ENCODE measurements around the gene LRRC45. TPM values are rescaled to one million over a fixed set of nuclear protein-coding genes. Genes with fewer than 3 reads are reported as not detected.

Gene LRRC45
- total RNA-seq, 1 donor from 2014 or later, result 8.2 TPM

DNA sequence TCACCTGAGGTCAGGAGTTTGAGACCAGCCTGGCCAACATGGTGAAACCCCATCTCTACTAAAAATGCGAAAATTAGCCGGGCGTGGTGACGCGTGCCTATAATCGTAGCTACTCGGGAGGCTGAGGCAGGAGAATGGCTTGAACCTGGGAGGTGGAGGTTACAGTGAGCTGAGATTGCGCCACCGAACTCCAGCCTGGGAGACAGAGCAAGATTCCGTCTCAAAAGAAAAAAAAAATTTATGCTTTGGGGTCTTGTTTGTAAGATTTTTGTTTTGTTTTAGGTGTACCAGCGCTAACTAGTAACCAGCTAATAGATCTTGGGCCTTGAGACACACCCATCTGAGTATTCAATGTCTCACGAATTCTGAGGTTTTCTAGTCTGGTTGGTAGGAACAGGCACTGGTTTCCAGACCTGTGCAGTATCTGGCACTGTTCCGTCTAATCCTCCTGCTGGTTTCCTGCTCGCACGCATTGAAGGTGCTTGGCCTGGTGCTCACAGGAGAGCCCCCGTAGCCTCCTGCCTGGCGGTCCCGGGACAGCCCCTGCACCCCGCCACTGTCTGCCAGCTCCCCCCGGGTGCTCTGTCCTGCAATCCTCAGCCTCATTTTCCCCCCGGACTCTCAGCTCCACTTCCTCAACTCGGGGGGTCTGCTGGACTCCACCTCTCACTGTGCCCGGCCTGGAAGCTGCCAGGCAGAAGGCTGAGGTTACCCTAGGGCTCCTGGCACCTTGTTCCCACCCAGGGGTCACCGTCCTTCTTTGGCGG is 53.1 kb downstream of the LRRC45 start:
- Mint-ChIP-seq H3K27ac (ENCODE audit: unreplicated experiment) (no peak overlapping the region), H3K27me3 (ENCODE audit: low read depth) (no peaks in the 10 kb centered on the region), H3K36me3 (ENCODE audit: low read depth) (peaks cover 11% of the 10 kb centered on the region), H3K4me3 (ENCODE audit: unreplicated experiment) (no peak overlapping the region), H3K9me3 (ENCODE audit: low read depth) (no peaks in the 10 kb centered on the region), H3K4me1 (ENCODE audit: low read depth) (no peaks in the 10 kb centered on the region)
- no peak for DNase-seq (ENCODE audit: low spot score)
- no peak for TF ChIP-seq CTCF (IDR thresholded peaks at IDR 0.05)

GRCh38 chr17:82076785-82077591 is 53.9 kb downstream of the LRRC45 start:
- Mint-ChIP-seq H3K27me3 (ENCODE audit: low read depth) (no peaks in the 10 kb centered on the region), H3K36me3 (ENCODE audit: low read depth) (peaks cover 11% of the 10 kb centered on the region), H3K4me3 (ENCODE audit: unreplicated experiment) (no peak overlapping the region), H3K27ac (ENCODE audit: unreplicated experiment) (no peak overlapping the region), H3K4me1 (ENCODE audit: low read depth) (no peaks in the 10 kb centered on the region), H3K9me3 (ENCODE audit: low read depth) (no peaks in the 10 kb centered on the region)
- no peak for DNase-seq (ENCODE audit: low spot score)
- TF ChIP-seq CTCF (IDR thresholded peaks at IDR 0.05), result no peak

DNA sequence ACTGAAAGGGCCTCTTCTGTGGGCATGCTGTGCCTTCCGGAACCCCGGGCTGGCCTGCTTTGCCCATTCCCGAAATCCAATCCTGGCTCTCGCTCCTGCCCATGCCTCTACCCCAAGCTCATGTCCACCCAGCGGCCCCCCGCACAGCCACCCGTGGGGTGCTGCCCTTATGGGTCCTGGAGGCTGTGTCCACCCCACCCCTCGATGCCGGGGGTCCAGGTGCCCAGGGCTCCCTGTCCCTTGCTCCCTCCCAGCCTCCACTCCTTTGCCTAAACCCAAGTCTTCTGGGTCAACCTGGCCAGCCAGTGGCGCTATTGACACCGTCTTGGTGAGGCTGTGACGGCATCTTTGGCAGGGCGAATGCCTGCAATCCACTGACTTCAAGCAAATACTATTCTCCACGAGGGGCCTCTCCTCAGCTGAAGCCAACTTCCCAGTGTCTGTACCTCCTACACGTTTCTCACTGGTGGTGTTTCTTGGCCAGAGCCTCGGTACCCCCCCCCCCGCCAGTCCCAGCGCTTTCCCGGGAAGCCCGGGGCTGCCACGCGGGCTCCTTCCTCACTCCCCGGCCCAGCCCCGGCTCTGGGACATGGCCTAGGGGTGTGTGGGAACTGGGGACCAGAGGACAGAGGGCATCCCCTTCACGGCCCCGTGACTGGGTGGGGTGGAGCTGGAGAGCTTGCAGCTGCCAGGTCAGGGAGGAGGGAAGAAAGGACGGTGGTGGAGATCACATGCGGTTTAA is 54.7 kb downstream of the LRRC45 start:
- H3K9me3 Mint-ChIP-seq (ENCODE audit: low read depth), result no peaks in the 10 kb centered on the region
- no peak for TF ChIP-seq CTCF (IDR thresholded peaks at IDR 0.05)
- no peaks in the 10 kb centered on the region for H3K4me1 Mint-ChIP-seq (ENCODE audit: low read depth)
- H3K4me3 Mint-ChIP-seq (ENCODE audit: unreplicated experiment), result no peak overlapping the region
- peaks cover 11% of the 10 kb centered on the region for H3K36me3 Mint-ChIP-seq (ENCODE audit: low read depth)
- H3K27ac Mint-ChIP-seq (ENCODE audit: unreplicated experiment), result peak overlapping the region; percentile 57
- DNase-seq (ENCODE audit: low spot score), result no peak
- H3K27me3 Mint-ChIP-seq (ENCODE audit: low read depth), result no peaks in the 10 kb centered on the region

DNA sequence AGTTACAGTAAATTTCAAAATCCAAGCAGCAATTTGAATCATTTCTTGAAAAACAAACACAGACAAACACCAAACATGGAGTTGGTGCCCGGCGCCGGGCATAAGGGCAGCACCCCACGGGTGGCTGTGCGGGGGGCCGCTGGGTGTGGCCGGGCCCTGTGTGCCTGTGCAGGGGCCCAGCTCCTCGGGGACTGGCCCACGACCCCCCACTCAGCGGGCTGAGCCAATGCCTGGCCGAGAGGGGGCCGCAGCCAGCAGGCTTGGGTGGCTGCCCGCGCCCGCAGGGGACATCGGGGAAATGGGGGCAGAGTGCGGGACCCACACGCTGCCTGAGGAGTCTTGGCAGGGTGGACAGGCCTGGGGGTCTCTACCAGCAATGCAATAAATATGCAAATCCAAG is 55.3 kb downstream of the LRRC45 start:
- Mint-ChIP-seq H3K4me1 (ENCODE audit: low read depth) (no peaks in the 10 kb centered on the region), H3K9me3 (ENCODE audit: low read depth) (no peaks in the 10 kb centered on the region), H3K27ac (ENCODE audit: unreplicated experiment) (no peak overlapping the region), H3K27me3 (ENCODE audit: low read depth) (no peaks in the 10 kb centered on the region), H3K4me3 (ENCODE audit: unreplicated experiment) (no peak overlapping the region), H3K36me3 (ENCODE audit: low read depth) (peaks cover 11% of the 10 kb centered on the region)
- TF ChIP-seq CTCF (IDR thresholded peaks at IDR 0.05), result no peak
- DNase-seq (ENCODE audit: low spot score), result no peak
